ENCODE measurements around the gene RPS6KA4.

The RPS6KA4 gene

GRCh38 chr11:64340671-64341335 is 18.2 kb upstream of the RPS6KA4 start:
- DNase-seq: peak; percentile 38
- H3K4me1 ChIP-seq: no peaks in the 10 kb centered on the region
- no peaks in the 10 kb centered on the region for H3K36me3 ChIP-seq
- H3K9me3 ChIP-seq: no peaks in the 10 kb centered on the region
- no peak for TF ChIP-seq CTCF (IDR thresholded peaks at IDR 0.05; ENCODE audit: low read depth, low read length)
- H3K27me3 ChIP-seq: no peaks in the 10 kb centered on the region
- H3K4me3 ChIP-seq (ENCODE audit: low read depth, low read length): no peak overlapping the region

- Histone ChIP-seq H3K4me1 (no peaks in the 10 kb centered on the region), H3K36me3 (no peaks in the 10 kb centered on the region), H3K9me3 (no peaks in the 10 kb centered on the region), H3K4me3 (ENCODE audit: low read depth, low read length) (no peak overlapping the region), H3K27me3 (no peaks in the 10 kb centered on the region)
- TF ChIP-seq CTCF (IDR thresholded peaks at IDR 0.05; ENCODE audit: low read depth, low read length): no peak
- no peak for DNase-seq
Measured at GRCh38 chr11:64341429-64341828, 17.5 kb upstream of the RPS6KA4 start.

GRCh38 chr11:64341851-64342791 is 16.8 kb upstream of the RPS6KA4 start:
- H3K36me3 ChIP-seq: no peaks in the 10 kb centered on the region
- no peak overlapping the region for H3K4me3 ChIP-seq (ENCODE audit: low read depth, low read length)
- TF ChIP-seq CTCF (IDR thresholded peaks at IDR 0.05; ENCODE audit: low read depth, low read length): peak; percentile 21; the same call in 1 of the 2 replicates
- no peaks in the 10 kb centered on the region for H3K9me3 ChIP-seq
- no peaks in the 10 kb centered on the region for H3K4me1 ChIP-seq
- H3K27me3 ChIP-seq: no peaks in the 10 kb centered on the region
- peak; percentile 74 for DNase-seq

GRCh38 chr11:64342869-64343745 is 15.9 kb upstream of the RPS6KA4 start:
- H3K9me3 ChIP-seq: no peaks in the 10 kb centered on the region
- no peak for DNase-seq
- H3K36me3 ChIP-seq: no peaks in the 10 kb centered on the region
- H3K27me3 ChIP-seq: no peaks in the 10 kb centered on the region
- H3K4me3 ChIP-seq (ENCODE audit: low read depth, low read length): no peak overlapping the region
- TF ChIP-seq CTCF (IDR thresholded peaks at IDR 0.05; ENCODE audit: low read depth, low read length): no peak
- no peaks in the 10 kb centered on the region for H3K4me1 ChIP-seq

GRCh38 chr11:64343767-64344559 is 15.0 kb upstream of the RPS6KA4 start:
- H3K4me1 ChIP-seq: no peaks in the 10 kb centered on the region
- peak; percentile 27 for TF ChIP-seq CTCF (IDR thresholded peaks at IDR 0.05; ENCODE audit: low read depth, low read length)
- no peak overlapping the region for H3K4me3 ChIP-seq (ENCODE audit: low read depth, low read length)
- H3K9me3 ChIP-seq: no peaks in the 10 kb centered on the region
- DNase-seq: no peak
- no peaks in the 10 kb centered on the region for H3K27me3 ChIP-seq
- no peaks in the 10 kb centered on the region for H3K36me3 ChIP-seq
